ENCODE results near the gene ADAM30. TPM values are rescaled to one million over a fixed set of nuclear protein-coding genes. Genes with fewer than 3 reads are reported as not detected.

Gene ADAM30
- total RNA-seq, 1 donor from 2014 or later = not detected

DNA sequence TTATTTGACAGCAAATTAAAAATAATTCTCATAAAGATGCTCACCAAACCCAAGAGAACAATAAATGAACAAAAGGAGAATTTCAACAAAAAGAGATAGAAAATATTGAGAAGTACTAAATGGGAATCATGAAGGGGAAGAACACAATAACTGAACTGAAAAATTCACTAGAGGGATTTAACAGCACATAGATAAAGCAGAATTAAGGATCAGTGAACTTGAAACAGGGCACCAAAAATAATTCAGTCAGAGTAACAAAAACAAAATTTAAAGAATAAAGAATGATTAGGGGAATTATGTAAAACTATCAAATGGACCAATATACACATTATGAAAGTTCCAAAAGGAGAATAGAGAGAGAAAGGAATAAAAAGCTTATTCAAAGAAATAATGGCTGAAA is 7.8 kb downstream of the ADAM30 start:
- TF ChIP-seq EZH2phosphoT487 (IDR thresholded peaks at IDR 0.05) (no peak), EZH2 (IDR thresholded peaks at IDR 0.05) (no peak)
- TF ChIP-seq, protein P1, sequence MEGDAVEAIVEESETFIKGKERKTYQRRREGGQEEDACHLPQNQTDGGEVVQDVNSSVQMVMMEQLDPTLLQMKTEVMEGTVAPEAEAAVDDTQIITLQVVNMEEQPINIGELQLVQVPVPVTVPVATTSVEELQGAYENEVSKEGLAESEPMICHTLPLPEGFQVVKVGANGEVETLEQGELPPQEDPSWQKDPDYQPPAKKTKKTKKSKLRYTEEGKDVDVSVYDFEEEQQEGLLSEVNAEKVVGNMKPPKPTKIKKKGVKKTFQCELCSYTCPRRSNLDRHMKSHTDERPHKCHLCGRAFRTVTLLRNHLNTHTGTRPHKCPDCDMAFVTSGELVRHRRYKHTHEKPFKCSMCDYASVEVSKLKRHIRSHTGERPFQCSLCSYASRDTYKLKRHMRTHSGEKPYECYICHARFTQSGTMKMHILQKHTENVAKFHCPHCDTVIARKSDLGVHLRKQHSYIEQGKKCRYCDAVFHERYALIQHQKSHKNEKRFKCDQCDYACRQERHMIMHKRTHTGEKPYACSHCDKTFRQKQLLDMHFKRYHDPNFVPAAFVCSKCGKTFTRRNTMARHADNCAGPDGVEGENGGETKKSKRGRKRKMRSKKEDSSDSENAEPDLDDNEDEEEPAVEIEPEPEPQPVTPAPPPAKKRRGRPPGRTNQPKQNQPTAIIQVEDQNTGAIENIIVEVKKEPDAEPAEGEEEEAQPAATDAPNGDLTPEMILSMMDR (IDR thresholded peaks at IDR 0.05) = no peak
- no peaks in the 10 kb centered on the region for H3K79me2 ChIP-seq (ENCODE audit: low read depth)
- no peak overlapping the region for H3K27ac ChIP-seq
- no peak overlapping the region for H3K4me3 ChIP-seq
- DNase-seq (ENCODE audit: low spot score) = no peak
- no peaks in the 10 kb centered on the region for H3K36me3 ChIP-seq
- no peaks in the 10 kb centered on the region for H3F3A ChIP-seq (ENCODE audit: low read depth)
- H3K27me3 ChIP-seq = no peaks in the 10 kb centered on the region
- H3K9me3 ChIP-seq (ENCODE audit: low read depth) = no peaks in the 10 kb centered on the region
- no peak overlapping the region for H3K9ac ChIP-seq
- H3K27ac Mint-ChIP-seq = no peak overlapping the region
- H3K4me1 Mint-ChIP-seq = no peaks in the 10 kb centered on the region
- no peak overlapping the region for H2AFZ ChIP-seq (replicated peaks)
- no peak overlapping the region for H3K4me2 ChIP-seq
- no peaks in the 10 kb centered on the region for H3K36me3 Mint-ChIP-seq
- no peaks in the 10 kb centered on the region for H3K27me3 Mint-ChIP-seq (ENCODE audit: insufficient read depth, low read depth)
- no peaks in the 10 kb centered on the region for H4K20me1 ChIP-seq (ENCODE audit: low read depth)
- H3K4me1 ChIP-seq = no peaks in the 10 kb centered on the region
- no peak overlapping the region for H3K4me3 Mint-ChIP-seq
- peaks cover 17% of the 10 kb centered on the region for H3K9me3 Mint-ChIP-seq

DNA sequence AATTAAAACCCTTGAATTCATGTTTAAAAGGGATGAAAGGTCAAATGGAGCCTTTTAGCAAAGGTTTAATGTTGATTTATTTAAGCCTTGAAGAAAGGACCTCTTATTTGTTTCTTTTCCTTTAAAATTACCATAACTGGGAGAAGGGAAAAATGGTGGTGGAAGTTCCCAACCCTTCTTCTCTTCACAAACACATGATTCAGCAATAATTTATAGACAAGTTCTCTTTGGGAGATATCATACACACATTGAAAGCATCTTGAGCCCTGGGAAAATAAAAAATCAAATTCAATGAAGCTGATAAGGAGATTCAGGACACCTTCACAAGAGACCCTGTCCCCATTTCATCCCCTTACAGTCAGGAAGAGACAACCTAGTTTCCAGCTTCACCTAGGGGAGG is 8.9 kb downstream of the ADAM30 start:
- Histone ChIP-seq H2AFZ (replicated peaks) (no peak overlapping the region), H3K4me1 (no peaks in the 10 kb centered on the region), H4K20me1 (ENCODE audit: low read depth) (no peaks in the 10 kb centered on the region), H3F3A (ENCODE audit: low read depth) (no peaks in the 10 kb centered on the region), H3K36me3 (no peaks in the 10 kb centered on the region), H3K27me3 (no peaks in the 10 kb centered on the region), H3K79me2 (ENCODE audit: low read depth) (no peaks in the 10 kb centered on the region), H3K9me3 (ENCODE audit: low read depth) (no peaks in the 10 kb centered on the region), H3K9ac (no peak overlapping the region), H3K4me2 (no peak overlapping the region), H3K27ac (no peak overlapping the region), H3K4me3 (no peak overlapping the region)
- TF ChIP-seq EZH2phosphoT487 (IDR thresholded peaks at IDR 0.05) (no peak), EZH2 (IDR thresholded peaks at IDR 0.05) (no peak)
- TF ChIP-seq, protein P1 (IDR thresholded peaks at IDR 0.05) = no peak
- DNase-seq (ENCODE audit: low spot score) = no peak
- H3K27ac Mint-ChIP-seq = no peak overlapping the region
- H3K4me1 Mint-ChIP-seq = no peaks in the 10 kb centered on the region
- H3K4me3 Mint-ChIP-seq = no peak overlapping the region
- H3K27me3 Mint-ChIP-seq (ENCODE audit: insufficient read depth, low read depth) = no peaks in the 10 kb centered on the region
- peaks cover 17% of the 10 kb centered on the region for H3K9me3 Mint-ChIP-seq
- H3K36me3 Mint-ChIP-seq = no peaks in the 10 kb centered on the region

- Histone ChIP-seq H3K27ac (no peak overlapping the region), H3K27me3 (no peaks in the 10 kb centered on the region), H3K4me2 (no peak overlapping the region), H3F3A (ENCODE audit: low read depth) (no peaks in the 10 kb centered on the region), H3K4me1 (no peaks in the 10 kb centered on the region), H3K9me3 (ENCODE audit: low read depth) (no peaks in the 10 kb centered on the region), H3K4me3 (no peak overlapping the region), H2AFZ (replicated peaks) (no peak overlapping the region), H3K79me2 (ENCODE audit: low read depth) (no peaks in the 10 kb centered on the region), H4K20me1 (ENCODE audit: low read depth) (no peaks in the 10 kb centered on the region), H3K9ac (no peak overlapping the region), H3K36me3 (no peaks in the 10 kb centered on the region)
- Mint-ChIP-seq H3K27me3 (ENCODE audit: insufficient read depth, low read depth) (no peaks in the 10 kb centered on the region), H3K4me3 (no peak overlapping the region), H3K9me3 (peaks cover 17% of the 10 kb centered on the region), H3K27ac (no peak overlapping the region), H3K4me1 (no peaks in the 10 kb centered on the region), H3K36me3 (no peaks in the 10 kb centered on the region)
- DNase-seq (ENCODE audit: low spot score) = peak; percentile 71
- TF ChIP-seq, protein P1 (IDR thresholded peaks at IDR 0.05) = peak; percentile 79
- TF ChIP-seq EZH2phosphoT487 (IDR thresholded peaks at IDR 0.05) = no peak
Observed at GRCh38 chr1:119885903-119886783, 10.2 kb downstream of the ADAM30 start.

All from neural progenitor cell (in vitro differentiated cells).